GM12891 (cell line): ENCODE results near the gene PLGRKT.
A peak's percentile ranks its signal among the peaks of the same experiment; 100 is the strongest.

Experiments
- POLR2A ChIP-seq: IDR thresholded peaks from 2 replicates; pipeline ENCODE4 v1.6.1; 2011; ENCODE audit warnings: low read depth, low read length, control low read depth
- POLR2AphosphoS5 ChIP-seq: IDR thresholded peaks from 2 replicates; pipeline ENCODE4 v1.6.1; 2011; ENCODE audit warnings: low read depth, low read length, control low read depth
- POU2F2 ChIP-seq: IDR thresholded peaks from 2 replicates; pipeline ENCODE4 v1.6.1; 2011; ENCODE audit warnings: low read depth, mild to moderate bottlenecking, control low read depth, low read length, moderate library complexity
- SPI1 ChIP-seq: IDR thresholded peaks from 2 replicates; pipeline ENCODE4 v1.6.1; 2011; ENCODE audit warnings: low read depth, low read length, control low read depth
- TAF1 ChIP-seq: IDR thresholded peaks from 2 replicates; pipeline ENCODE4 v1.6.1; 2011; ENCODE audit warnings: low read depth, low read length, control low read depth

DNA sequence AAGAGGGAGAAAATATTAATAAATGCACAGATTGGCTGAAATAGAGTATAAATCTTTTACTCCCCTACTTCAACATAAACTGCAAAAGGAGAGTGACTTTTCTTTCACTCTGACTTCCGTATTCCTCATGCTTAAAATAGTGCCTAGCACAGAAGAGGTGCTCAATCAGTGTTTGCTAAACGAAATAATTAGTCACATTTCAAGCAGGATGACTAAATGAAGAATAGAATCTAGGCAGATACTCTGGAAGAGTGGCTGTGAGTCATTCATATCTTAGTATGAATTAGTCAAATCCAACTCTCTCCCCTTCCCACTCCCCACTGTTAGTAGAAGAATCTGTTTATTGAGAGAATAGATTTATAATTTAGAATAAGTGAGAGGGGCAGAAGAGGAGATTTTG is 17.5 kb upstream of the PLGRKT start:
- no peak for TF ChIP-seq POLR2A
- peak; percentile 77 for TF ChIP-seq SPI1
- TF ChIP-seq POLR2AphosphoS5: no peak
- TF ChIP-seq TAF1: no peak
- TF ChIP-seq POU2F2: no peak
